ENCODE results near the gene HLA-DQA1. TPM values are rescaled to one million over a fixed set of nuclear protein-coding genes. Genes with fewer than 3 reads are reported as not detected.
"Not testable (repeated sequence)": the region's sequence is repeated elsewhere in the genome, so short reads cannot be mapped to it uniquely, and the experiment has no call there.

The HLA-DQA1 gene
- total RNA-seq, 1 donor from 2014 or later = not detected

DNA sequence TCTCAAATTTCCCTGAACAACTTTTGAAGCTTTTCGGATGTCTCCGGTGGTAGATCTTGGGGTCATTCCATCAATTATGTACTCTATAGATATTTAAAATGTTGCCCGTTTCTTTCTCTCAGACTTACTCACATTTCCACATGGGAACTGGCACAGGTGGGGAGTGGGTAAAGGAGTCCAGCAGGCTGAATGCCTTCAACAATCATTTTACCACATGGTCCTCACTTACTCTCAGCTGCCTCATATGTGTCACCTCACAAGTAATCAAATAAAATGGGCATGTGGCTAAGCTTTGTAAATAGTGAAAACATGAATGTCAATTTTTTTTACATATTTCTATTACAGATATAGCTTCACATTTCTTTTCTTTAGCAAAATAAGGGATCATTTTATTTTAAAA is 677 bp downstream of the HLA-DQA1 start:
- Histone ChIP-seq H3K27me3 (ENCODE audit: control insufficient read depth, insufficient read depth, low read length) (no peaks in the 10 kb centered on the region), H3K36me3 (ENCODE audit: control insufficient read depth, insufficient read depth, low read length) (no peaks in the 10 kb centered on the region), H3K4me3 (ENCODE audit: low read depth, low read length) (no peak overlapping the region)
- FAIRE-seq (no peak), DNase-seq (ENCODE audit: low read depth) (no peak)
- TF ChIP-seq CTCF (IDR thresholded peaks at IDR 0.05; ENCODE audit: insufficient read depth, low read length, severe bottlenecking) = no peak

DNA sequence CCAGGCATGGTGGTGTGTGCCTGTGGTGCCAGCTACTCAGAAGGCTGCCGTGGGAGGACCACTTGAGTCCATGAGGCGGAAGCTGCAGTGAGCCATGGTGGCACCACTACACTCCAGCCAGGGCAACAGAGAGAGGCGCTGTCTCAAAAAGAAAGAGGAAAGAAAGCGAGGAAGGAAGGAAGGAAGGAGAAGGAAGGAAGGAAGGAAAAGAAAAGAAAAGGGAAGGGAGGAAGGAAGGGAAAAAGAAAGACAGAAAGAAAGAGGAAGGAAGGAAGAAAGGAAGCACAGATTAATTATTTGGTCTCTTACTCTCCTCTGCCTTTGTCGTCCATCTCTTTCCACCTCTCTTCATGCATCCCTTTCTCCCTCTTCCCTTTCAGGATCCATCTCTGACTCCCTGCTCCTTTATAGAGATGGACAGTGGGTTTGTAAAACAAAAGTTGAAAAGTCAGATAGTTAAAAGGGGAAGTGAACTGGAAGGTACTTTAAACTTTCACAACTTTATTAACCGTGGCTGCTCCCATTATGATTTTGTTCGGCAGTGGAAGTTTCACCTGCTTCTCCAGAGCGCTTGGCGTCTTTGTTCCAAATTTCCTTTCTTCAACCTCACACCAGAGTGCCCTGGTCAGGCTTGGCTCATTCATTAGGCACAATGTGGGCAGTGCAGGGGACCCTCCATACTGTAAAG is 1.5 kb downstream of the HLA-DQA1 start:
- H3K4me3 ChIP-seq (ENCODE audit: low read depth, low read length) = no peak overlapping the region
- no peak for DNase-seq (ENCODE audit: low read depth)
- FAIRE-seq = no peak
- no peaks in the 10 kb centered on the region for H3K36me3 ChIP-seq (ENCODE audit: control insufficient read depth, insufficient read depth, low read length)
- TF ChIP-seq CTCF (IDR thresholded peaks at IDR 0.05; ENCODE audit: insufficient read depth, low read length, severe bottlenecking) = no peak
- no peaks in the 10 kb centered on the region for H3K27me3 ChIP-seq (ENCODE audit: control insufficient read depth, insufficient read depth, low read length)

DNA sequence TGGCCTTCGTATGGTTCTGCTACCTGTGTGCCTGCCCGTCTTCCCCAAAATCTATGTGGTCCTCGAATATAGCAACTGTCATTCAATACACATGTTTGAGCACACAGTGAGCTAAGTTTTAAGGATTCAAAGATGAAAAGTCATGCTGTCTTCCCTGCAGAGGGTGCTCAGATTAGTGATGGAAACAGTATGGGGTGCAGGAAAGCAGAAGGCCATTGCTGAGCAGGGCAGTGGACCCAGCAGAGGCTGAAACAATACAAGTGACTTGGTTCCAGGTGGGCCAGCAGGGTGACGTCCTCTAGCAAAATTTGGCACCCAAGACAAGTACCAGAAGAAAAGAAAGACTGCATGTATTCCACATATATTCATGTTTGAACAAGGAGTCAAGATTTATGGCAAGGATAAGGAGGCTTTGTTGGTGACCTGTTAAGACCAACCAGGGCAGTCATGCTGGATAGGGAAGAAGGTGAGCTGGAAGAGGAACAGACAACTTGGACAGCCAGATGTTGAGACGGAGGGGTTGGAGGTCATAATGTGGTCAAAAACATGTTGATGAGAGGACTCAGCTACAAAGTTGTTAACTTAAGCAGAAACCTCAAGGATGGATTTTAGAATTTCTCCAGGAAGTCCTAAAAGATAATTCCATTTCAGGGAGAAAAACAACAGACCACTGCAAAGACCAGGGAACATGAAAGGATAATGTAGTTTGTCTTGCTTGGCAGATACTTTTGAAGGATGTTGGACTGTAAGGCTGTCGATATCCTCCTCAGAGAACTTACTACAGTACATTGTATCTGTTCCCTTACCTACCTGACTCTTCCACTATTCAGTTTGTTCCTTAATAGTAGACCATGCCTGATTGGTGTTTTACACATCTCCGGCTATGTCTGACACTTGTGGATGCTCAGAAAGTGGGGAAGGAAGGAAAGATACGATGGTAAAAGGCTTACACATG is 2.5 kb downstream of the HLA-DQA1 start:
- Histone ChIP-seq H3K4me3 (ENCODE audit: low read depth, low read length) (no peak overlapping the region), H3K27me3 (ENCODE audit: control insufficient read depth, insufficient read depth, low read length) (no peaks in the 10 kb centered on the region), H3K36me3 (ENCODE audit: control insufficient read depth, insufficient read depth, low read length) (no peaks in the 10 kb centered on the region)
- DNase-seq (ENCODE audit: low read depth) = no peak
- TF ChIP-seq CTCF (IDR thresholded peaks at IDR 0.05; ENCODE audit: insufficient read depth, low read length, severe bottlenecking) = no peak
- FAIRE-seq = no peak

GRCh38 chr6:32641122-32641521 is 3.9 kb downstream of the HLA-DQA1 start:
- no peak overlapping the region for H3K4me3 ChIP-seq (ENCODE audit: low read depth, low read length)
- H3K27me3 ChIP-seq (ENCODE audit: control insufficient read depth, insufficient read depth, low read length) = no peaks in the 10 kb centered on the region
- DNase-seq (ENCODE audit: low read depth) = no peak
- no peak for TF ChIP-seq CTCF (IDR thresholded peaks at IDR 0.05; ENCODE audit: insufficient read depth, low read length, severe bottlenecking)
- H3K36me3 ChIP-seq (ENCODE audit: control insufficient read depth, insufficient read depth, low read length) = no peaks in the 10 kb centered on the region
- FAIRE-seq = no peak

DNA sequence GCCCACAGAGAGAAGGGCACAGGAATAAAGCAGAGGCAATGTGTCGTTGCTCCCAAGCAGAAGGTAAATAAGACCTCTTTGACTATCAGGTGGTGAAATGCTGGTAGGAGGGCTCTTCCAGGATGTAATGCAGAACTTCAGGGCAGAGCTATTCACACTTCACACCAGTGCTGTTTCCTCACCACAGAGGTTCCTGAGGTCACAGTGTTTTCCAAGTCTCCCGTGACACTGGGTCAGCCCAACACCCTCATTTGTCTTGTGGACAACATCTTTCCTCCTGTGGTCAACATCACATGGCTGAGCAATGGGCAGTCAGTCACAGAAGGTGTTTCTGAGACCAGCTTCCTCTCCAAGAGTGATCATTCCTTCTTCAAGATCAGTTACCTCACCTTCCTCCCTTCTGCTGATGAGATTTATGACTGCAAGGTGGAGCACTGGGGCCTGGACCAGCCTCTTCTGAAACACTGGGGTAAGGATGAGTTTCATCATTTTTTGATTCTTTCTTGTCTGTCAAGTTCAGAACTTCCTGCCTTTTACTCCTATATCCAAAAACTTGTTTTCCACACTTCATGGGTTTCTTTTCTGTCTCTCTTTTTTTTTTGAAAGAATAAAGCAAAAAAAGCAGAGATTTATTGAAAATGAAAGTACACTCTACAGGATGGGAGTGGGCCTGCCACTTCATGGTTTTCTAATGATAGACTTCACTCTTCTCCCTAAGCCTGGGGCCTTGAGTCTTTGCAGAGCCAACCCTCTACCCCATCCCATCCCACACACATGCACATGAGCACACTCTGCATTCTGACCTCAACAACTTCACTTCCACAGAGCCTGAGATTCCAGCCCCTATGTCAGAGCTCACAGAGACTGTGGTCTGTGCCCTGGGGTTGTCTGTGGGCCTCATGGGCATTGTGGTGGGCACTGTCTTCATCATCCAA is 4.8 kb downstream of the HLA-DQA1 start:
- not testable (repeated sequence) for H3K27me3 ChIP-seq (ENCODE audit: control insufficient read depth, insufficient read depth, low read length); H3K4me3 ChIP-seq (ENCODE audit: low read depth, low read length); DNase-seq (ENCODE audit: low read depth); H3K36me3 ChIP-seq (ENCODE audit: control insufficient read depth, insufficient read depth, low read length)
- FAIRE-seq = peak; percentile 83

Measured in bronchial epithelial cell (primary cell).